Adipose tissue (tissue), 3 donors: ENCODE measurements around the gene CALY. TPM values are rescaled to one million over a fixed set of nuclear protein-coding genes. Genes with fewer than 3 reads are reported as not detected.
"Not testable (repeated sequence)": the region's sequence is repeated elsewhere in the genome, so short reads cannot be mapped to it uniquely, and the experiment has no call there.

Experiments
- H3K27ac ChIP-seq: one replicate; pipeline ENCODE4 v1.5.1; 2013; ENCODE audit warnings: low read depth, low read length
- WGBS, 3 donors: extraction: QIAGEN DNeasy Blood & Tissue Kit; methylation state at CpG; one replicate each; pipeline ENCODE4 v1.1.7; 2013; 5-methylcytosine and 5-hydroxymethylcytosine counted together
- polyA plus RNA-seq, 3 donors: library from polyadenylated mRNA; stranded (reverse); fragments of 200-250 nt; gene quantifications; one replicate each; pipeline ENCODE4 v1.2.3, GENCODE V29; 2013
- donor health status: healthy with polysubstance abuse.
- donor health status: Bipolar disorder and iron deficiency.
- donor health status: healthy.

Gene CALY
- polyA plus RNA-seq, 3 donors = 0.95 TPM; not detected in 2

- 88 to 90% (median 88%) methylated on average over 24 of the region's 24 CpGs for WGBS, 3 donors
- H3K27ac ChIP-seq = no peak overlapping the region
Observed at GRCh38 chr10:133370030-133370786, 33.5 kb upstream of the CALY start.

- no peak overlapping the region for H3K27ac ChIP-seq
- WGBS, 3 donors = 90 to 99% (median 91%) methylated on average over 7 of the region's 7 CpGs
Observed at GRCh38 chr10:133368153-133368552, 31.5 kb upstream of the CALY start.

GRCh38 chr10:133367461-133367860, 30.8 kb upstream of the CALY start:
- H3K27ac ChIP-seq = not testable (repeated sequence)
- 70 to 100% (median 79%) methylated on average over 1 to 4 of the region's 7 CpGs for WGBS, 3 donors

DNA sequence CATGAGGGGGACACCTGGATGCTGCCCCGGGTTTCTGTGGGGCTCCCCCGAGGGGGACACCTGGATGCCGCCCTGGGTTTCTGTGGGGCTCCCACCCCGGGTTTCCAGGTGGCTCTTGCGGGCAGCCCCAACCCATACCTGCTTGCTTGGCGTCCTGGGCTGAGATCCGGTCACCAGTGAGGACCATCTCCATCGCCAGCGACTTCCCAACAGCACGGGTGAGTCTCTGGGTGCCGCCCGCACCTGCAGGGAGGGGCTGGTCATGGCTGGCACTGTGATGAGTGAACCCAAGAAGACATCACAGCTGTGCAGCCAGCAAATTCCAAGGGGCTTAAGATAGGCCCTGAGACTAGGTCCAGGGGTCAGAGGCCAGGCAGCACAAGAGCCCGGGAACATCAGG, 30.1 kb upstream of the CALY start:
- H3K27ac ChIP-seq = no peak overlapping the region

DNA sequence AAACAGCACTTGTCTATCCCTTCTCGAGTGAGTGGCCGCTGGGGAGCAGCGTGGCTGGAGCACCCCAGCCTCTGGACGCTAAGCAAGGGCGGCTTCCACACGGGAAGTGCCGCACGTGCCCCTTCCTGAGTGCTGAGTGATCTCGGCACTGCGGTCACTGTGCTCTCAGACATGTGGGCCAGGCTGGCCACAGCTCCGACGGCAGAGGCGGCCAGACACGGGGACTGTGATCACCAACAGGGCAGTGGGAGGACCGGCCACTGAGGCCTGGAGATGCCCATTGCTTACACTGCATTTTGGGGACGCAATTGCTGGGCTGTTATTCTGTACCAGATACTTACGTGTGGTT, 29.4 kb upstream of the CALY start:
- no peak overlapping the region for H3K27ac ChIP-seq
- 82 to 86% (median 82%) methylated on average over 17 of the region's 17 CpGs for WGBS, 3 donors

More for the DNA sequence above, 30.1 kb upstream of the CALY start:
- WGBS, 3 donors = 92 to 97% (median 96%) methylated on average over 13 of the region's 13 CpGs

- WGBS, 3 donors = 76 to 88% (median 83%) methylated on average over 13 of the region's 13 CpGs
- H3K27ac ChIP-seq = no peak overlapping the region
Observed at GRCh38 chr10:133365461-133366129, 28.9 kb upstream of the CALY start.

- no peak overlapping the region for H3K27ac ChIP-seq
- 79 to 92% (median 85%) methylated on average over 29 of the region's 29 CpGs for WGBS, 3 donors
Observed at GRCh38 chr10:133364645-133365431, 28.1 kb upstream of the CALY start.

DNA sequence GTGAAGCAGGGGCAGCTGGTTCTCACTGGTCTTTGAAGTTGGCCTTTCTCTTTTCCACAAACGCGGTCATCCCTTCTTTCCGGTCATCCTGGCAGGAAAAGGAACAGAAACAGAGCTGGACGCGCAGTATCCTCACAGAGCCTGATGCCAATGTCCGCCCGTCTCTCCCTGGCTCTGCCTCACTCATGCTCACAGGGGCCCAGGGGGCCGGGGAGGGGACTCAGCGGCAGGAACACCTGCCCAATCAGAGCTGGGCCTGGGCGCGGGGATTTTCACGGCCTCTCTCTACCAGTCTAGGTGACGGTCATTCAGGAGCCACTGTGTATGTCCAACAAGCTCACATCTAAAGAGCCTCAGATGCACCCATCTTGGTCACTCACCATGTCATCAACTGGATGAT, 26.1 kb upstream of the CALY start:
- 88 to 97% (median 91%) methylated on average over 13 of the region's 13 CpGs for WGBS, 3 donors
- H3K27ac ChIP-seq = no peak overlapping the region

GRCh38 chr10:133361773-133362441, 25.2 kb upstream of the CALY start:
- no peak overlapping the region for H3K27ac ChIP-seq
- 78 to 84% (median 81%) methylated on average over 18 of the region's 18 CpGs for WGBS, 3 donors

DNA sequence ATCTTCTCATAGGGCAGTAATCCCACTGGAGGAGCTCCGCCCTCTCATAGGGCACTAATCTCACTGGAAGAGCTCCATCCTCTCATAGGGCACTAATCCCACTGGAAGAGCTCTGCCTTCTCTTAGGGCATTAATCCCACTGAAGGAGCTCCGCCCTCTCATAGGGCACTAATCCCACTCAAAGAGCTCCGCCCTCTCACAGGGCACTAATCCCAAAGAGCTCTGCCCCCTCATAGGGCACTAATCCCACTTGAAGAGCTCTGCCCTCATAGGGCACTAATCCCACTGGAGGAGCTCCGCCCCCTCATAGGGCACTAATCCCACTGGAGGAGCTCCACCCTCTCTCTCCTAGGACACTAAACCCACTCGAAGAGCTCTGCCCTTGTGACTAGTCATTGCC, 24.5 kb upstream of the CALY start:
- 94 to 97% (median 95%) methylated on average over 5 of the region's 5 CpGs for WGBS, 3 donors
- no peak overlapping the region for H3K27ac ChIP-seq

GRCh38 chr10:133359972-133360610, 23.4 kb upstream of the CALY start:
- WGBS, 3 donors = 52 to 77% (median 74%) methylated on average over 17 of the region's 17 CpGs
- H3K27ac ChIP-seq = no peak overlapping the region

DNA sequence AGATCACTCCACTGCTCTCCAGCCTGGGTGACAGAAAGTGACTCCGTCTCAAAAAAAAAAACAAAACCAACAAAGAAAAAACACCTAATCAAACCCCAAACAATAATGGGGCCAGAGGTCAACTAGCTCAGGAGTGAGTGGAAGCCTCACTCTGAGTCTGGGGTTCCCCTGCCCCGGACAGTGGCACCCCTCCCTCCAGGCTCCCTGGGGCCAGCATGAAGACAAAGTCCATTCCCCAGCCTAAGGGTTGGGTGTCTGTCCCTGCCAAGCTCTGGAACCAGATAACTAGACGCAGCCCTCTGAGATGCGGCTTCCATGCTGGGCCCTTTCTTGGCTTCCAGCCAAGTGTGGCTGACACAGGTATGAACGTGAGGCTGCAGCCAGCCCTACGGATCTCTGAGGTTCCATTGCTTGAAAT, 22.9 kb upstream of the CALY start:
- WGBS, 3 donors = 23 to 54% (median 50%) methylated on average over 6 of the region's 6 CpGs
- no peak overlapping the region for H3K27ac ChIP-seq

DNA sequence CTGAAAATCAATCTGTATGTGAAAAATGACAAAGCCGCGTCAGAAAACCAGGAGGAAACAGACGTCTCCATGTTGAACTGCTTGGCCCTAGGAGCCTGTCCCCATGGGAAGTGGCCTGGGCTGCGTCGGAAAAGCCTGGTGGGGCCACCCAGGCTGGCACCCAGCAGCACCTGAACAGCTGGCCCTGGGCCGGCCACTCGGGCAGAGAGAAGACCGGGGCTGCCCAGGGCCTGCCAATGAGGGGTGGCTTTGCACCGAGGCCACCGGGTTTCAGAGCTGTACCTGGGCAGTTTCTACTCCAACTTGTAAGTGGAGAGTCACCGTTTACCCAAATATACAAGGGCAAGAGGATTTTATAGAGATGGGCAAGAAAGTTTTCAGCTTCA, 22.2 kb upstream of the CALY start:
- 73 to 87% (median 83%) methylated on average over 11 of the region's 11 CpGs for WGBS, 3 donors
- no peak overlapping the region for H3K27ac ChIP-seq

DNA sequence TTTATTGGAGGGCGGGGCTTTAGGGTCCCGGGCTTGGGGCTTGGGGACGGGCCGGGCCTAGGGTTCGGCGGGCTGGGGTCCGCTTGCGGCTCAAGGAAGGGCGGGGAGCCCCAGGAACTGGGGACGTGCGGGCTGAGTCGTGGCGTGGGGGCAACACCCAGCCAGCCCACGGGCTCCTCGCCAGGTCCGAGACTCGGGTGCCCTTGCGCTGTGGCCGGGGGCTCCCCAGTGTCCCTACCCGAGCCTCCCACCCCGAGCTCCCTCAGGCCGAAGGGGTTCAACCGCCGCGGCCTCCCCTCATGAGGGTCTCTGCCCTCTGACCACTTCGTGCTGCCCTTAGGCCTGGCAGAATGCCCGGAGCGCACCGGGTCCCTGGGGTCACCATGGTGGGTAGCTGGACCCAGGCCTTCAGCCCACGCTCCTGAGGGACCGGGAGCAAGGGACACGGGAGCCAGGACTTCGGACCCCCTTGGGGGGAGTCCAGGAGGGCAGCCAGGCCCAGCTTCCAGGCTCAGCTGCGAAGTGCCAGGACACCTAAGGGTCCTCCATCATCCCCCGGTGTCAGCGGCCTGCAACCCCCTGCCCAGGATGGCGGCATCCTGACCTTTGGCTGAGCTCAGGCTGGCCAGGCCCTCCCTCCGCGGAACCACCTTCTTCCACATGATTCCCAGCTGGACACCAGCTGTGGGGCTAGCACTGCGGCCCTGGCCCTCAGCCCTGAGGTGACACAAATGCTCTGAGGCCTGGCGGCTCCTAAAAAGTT, 21.6 kb upstream of the CALY start:
- WGBS, 3 donors = 83 to 87% (median 84%) methylated on average over 29 to 41 of the region's 41 CpGs
- no peak overlapping the region for H3K27ac ChIP-seq

DNA sequence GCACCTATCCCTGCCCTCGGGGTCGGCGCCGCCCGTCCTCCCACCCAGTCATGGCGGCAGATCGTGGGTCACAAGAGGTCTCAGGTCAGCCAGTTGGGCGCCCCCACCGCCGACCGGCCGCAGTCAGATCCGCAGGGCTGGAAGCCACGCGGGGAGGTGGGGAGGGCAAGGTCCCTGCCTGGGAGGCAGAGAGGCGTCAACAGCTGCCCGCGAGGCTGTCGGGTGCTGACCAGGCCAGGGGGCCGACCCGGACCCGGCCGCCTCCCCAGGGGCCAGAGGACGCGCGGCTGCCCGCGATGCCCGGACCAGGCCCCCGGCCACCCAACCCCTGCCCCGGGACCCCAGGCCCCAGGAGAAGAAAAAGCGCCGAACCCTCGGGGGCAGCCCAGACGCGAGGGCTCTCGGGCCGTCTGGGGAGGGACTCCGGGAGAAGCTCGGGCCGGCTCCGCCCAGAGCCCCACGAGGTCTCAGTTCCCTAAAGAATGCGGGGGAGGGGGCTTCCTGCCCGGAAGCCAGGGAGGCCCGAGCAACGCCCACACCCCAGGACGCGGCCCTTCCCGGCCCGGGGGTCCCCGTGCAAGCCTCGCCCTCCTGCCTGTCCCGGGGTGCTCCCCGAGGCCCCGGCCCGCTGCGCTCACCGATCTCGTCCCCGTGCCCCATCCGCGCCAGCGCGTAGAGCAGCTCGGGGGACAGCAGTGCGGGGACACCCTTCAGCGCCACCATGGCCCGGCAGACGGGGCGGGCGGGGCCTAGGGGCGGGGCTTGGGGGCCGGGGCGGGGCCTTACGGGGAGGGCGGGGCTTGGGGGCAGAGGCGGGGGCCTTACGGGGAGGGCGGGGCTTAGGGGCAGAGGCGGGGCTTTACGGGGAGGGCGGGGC, 20.8 kb upstream of the CALY start, which contains the start of gene FUOM:
Gene FUOM, minus strand, starts transcription at position 735 of the 877 bp plus-strand sequence. Its CDS starts 12 bp downstream, at position 723.
- 1 to 3% (median 2%) methylated on average over 54 to 82 of the region's 83 CpGs for WGBS, 3 donors
- no peak within 1 kb of the TSS for H3K27ac ChIP-seq

- no peak overlapping the region for H3K27ac ChIP-seq
- WGBS, 3 donors = 54 to 63% (median 56%) methylated on average over 25 to 27 of the region's 27 CpGs
Observed at GRCh38 chr10:133356549-133357284, 20.0 kb upstream of the CALY start.
